ENCODE results near the gene DNAJB8.

The DNAJB8 gene

DNA sequence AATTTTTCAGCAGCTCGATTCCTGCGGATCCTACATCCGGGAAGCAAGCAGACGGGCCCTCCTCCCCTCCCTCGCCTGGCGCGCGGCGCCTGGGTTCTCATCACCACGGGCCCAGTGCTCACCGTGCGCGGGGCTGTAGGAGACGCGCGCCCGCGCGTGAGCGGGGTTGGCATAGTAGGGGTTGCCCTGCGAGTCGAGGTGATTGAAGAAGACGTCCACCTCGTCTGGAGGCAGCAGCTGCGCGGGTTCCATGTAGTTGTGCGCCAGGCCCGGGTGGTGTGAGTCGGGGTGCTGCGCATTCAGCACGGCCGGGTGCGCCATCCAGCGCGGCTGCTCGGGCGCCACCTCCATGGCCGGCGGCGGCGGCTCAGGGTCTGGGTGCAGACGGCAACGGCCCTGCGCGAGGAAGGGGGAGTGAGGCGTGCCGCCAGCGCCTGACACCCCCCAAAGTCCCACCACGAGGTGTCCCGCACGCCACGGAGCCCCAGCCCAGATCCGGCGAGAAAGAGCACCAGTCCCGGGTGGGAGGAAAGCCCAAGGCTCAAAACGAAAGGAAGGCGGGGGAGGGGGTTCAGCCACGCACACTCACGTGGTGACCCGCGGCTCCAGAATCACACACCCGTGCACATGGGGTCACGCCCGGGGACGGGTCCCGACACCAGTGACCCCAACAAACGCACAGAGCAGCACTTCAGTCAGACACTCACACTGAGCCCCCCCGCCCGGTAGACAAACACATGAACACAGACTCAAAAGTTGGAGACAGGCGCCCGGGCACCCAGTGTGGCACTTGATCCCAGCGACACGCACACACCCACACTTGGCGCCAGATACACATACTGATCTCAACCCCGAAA, 20.2 kb upstream of the DNAJB8 start:
- DNase-seq, result peak in 1 of 42 donors; percentile 14
- intact Hi-C loops (cut with DNase I), result no loop called here

DNA sequence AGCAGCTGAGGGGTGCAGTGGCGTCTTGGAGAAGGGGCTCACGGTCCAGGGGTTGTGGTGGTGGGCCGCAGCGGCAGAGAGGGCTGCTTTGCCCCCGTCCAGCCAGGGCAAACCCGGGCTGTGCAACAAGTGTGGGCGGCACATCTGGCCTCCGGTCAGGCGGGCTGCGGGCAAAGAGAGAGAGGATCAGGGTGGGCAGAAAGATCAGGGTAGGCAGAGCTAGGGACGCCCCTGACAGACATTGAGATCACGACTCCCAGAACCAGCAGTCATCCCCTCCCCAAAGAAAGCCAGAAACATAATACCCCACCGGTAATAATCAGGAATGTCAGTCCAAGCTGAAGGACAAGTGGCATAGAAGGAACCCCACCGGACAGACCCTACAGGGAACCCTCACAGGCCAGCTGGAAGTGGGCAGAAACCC, 19.5 kb upstream of the DNAJB8 start:
- intact Hi-C loops (cut with DNase I), result no loop called here
- no peak for DNase-seq

DNA sequence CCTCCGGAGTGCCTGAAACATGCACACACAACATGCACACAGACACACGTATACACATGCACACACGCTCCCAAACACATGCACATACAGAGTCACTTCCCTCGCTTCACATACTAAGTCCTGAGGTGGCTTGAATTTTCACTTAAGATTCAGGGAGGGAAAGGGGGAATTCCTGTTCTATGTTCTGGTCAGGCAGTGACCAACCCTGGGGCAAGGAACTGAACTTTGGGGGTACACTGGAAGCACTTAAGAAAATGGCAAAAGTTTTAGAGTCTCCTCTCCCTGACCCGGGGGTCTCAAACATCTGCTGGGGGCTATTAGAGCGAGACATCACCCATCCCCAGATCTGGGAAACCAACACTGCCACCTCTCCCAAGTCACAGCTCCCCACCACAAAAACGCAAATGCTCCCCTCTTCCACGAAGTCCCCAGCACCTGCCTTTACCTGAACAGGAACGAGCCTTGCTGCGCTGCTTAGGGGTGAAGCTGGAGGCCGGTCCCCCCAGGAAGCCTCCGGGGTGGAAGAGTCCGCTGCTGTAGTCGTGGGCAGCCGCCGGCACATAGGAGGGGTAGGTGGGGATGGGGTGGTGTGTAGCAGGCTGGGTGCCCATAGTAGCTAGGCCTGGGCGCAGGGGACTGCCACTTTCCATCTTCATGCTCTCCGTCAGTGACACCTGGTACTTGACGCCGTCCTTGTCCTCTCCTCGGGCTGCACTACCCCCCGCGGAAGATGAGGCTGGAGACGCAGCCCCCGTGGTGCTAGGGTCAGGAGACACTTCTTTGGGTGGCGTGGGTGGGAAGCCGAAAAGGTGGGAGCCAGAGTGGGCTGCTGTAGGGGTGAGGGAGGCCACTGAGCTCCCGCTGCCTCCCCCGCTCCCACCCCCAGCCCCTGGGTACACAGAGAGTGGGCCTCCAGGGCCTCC, 18.9 kb upstream of the DNAJB8 start:
- intact Hi-C loops (cut with DNase I), result no loop called here
- DNase-seq, result no peak

DNA sequence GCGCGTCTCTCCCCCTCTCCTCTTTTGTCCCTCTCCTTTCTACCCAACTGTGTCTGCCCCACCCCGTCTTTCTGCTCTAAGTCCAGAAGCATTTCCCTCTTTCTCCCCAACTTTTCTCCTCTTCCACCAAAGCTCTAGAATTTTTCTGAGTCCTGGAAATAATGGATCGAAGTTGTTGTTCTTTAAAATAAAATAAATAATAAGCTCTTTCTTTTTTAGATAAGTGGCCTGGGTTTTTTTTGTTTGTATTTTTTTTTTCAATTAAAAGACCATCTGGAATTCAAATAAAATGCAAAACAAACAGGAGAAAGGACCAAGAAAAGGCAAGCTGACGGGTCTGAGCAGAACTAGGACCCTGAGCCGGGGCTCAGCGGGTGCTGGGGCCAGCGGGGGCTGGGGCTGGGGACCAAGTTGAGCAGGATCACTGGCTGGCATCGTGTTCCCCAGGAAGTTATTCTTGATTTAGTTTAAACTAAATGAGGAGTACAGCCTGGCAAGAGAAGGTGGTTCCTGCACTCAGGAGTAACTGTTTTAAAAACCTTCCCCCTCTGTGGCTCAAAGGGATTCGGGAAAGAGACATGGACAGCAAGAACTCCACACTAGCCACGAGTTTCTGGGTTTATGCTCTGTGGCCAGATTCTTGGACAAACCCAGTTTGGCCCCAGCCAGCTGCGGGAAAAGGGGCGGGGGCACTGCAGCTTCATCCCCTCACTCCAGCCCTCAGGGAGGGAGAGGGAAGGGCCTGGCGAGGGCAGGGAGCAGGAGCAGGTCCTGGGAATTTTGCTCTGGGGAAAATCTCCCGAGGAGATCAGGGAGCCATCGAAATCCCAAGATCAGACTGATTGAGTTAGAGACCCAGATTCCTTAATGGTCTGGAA, 18.0 kb upstream of the DNAJB8 start:
- intact Hi-C loops (cut with DNase I), result no loop called here
- DNase-seq, result no peak

DNA sequence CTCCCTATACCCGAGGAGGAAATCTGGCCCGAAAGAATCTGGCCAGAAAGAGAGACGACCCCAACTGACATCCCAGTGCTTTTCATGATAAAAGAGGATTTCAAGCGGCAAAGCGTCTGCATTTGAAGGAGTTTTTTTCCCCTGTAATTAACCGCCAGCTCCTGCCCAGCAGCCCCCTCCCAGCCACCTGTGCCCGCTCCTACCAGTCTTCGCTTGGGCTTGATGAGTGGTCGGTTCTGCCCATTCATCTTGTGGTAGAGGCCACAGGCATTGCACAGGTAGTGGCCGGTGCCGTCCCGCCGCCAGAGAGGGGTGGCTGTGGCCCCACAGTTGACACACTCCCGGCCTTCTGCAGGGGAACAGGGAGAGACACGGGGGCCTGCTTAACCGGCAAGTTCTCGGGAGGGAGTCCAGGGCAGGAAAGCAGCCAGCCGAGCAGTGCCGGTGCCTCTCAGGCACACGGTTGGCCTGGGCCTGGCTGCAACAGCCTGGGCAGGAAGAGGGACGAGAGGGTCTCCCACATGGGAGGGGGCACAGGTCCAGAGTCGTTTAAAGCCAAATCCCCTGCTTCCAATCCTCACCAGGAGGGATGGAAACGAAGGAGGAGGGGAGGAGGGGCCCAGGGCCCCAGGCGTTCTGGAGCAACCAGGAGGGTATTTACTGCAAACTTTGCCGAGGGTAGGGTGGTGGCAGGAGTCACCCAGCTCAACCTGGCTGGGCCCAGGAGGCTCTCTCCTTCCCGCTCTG, 17.1 kb upstream of the DNAJB8 start:
- no peak for DNase-seq
- intact Hi-C loops (cut with DNase I), result no loop called here

DNA sequence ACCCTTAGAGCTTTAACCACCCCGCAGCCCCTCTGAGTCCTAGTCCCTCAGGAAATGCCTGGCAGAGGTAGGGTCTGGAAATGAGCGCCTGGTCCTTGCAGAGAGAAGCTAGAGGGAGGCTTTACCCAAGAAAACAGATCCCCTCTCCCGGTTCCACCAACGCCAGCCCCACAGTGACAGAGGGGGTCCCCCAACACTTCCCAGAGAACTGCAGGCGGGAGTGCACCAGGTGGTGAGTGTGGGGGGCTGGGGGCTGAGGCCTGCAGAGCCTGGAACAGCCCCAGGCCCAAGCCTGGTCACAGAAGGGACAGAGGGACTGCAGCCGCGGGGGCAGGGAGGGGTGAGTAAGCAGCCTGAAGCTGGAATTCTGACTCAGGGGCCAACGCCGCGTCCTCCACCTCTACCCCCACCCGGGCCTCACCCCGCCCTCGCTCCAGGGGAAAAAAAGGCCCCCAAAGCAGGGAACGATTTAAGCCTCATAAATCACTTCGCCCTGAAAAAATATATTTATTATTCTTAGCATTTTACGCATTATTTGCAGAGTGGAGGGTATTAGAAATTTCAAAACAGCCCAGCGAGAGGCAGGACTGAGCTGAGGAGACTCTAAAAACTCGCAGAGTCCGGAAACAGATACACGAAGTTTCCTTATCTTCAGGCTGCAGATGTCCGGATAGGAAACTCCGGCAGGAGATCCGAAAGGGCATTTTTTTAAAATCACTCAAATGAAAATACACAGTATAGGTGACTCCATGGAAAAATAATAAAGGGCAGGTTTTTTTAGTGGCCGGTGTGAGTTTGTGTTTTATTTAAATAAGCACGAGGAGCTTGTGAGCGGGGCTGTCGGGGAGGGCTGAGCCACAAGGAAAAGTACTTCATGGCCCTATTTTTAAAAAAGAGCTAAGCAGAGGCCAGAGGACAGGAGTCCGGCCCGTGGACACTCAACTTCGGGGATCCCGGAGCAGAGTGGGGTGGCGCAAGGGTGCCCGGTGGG, 16.3 kb upstream of the DNAJB8 start:
- intact Hi-C loops (cut with DNase I), result no loop called here
- no peak for DNase-seq

DNA sequence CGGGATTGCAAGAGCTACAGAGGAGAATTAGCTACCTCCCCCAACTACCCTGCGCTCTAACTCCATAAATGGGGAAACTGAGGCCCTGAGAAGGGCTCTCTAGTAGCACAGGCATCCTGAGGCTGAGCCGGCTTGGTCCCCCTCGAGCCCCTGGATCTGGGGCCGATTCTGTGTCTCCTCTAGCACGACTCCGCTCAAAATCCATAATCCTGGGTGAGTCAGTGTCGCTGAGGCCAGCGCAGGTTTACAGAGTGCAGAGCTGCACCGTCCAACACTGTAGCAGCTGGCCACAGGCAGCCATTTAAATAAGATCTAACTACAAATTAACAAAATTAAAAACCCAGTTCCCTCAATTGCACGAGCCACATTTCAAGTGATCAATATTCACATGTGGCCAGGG, 15.5 kb upstream of the DNAJB8 start:
- intact Hi-C loops (cut with DNase I), result no loop called here

DNA sequence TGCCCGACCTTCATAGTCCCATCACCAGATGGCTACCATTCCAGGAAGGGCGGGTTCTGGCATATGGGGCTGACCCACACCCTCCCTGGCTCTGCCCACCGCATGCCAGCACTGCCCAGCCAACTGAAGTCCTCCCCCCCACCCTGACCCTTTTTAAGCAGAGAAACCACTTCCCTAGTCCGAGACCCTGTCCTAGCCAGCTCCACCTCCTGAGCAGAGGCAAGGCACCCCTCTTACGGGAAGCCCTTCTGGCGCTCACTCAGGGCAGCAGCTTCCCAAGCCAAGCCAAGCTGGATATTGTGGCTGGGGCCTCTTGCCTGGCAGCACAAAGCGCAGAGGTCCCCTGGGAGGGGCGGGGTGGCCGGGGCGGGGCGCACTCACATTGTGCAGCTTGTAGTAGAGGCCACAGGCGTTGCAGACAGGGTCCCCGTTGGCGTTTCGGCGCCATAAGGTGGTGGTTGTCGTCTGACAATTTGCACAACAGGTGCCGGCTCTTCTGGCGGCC, 14.8 kb upstream of the DNAJB8 start:
- DNase-seq, result no peak

More for the DNA sequence above, 15.5 kb upstream of the DNAJB8 start:
- no peak for DNase-seq

DNA sequence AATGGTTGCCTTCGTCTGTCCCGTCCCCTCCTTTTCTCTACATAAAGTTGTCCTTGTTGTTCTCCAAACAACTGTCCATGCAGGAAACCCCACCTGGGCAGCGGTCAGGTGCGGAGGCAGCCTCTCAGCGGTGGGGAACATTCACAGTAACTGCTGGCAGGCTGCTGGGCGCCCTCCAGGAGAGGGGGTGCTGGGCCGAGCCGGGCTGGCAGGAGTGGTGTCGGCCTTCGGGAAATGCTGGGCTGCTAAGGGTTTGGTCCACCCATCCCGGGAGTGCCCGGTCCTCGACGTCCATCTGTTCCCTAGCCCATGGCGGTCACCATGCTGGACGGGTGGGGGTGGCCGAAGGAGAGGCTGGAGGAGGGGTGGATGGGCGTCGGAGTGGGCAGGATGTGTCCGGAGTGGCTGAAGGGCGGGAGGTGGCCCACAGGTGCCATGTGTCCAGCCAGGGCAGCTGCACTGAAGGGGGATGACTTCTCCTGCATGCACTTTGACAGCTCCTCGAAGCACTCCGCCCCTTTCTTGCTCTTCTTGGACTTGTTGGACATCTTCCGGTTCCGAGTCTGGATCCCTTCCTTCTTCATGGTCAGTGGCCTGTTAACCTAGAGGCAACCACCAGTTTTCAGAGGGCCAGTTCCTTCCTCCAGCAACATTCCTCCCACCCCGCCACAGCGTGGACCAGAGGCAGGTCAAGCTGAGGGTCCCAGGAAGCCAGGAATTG, 14.2 kb upstream of the DNAJB8 start:
- no peak for DNase-seq
- intact Hi-C loops (cut with DNase I), result no loop called here

More for the DNA sequence above, 14.8 kb upstream of the DNAJB8 start:
- intact Hi-C loops (cut with DNase I), result no loop called here

DNA sequence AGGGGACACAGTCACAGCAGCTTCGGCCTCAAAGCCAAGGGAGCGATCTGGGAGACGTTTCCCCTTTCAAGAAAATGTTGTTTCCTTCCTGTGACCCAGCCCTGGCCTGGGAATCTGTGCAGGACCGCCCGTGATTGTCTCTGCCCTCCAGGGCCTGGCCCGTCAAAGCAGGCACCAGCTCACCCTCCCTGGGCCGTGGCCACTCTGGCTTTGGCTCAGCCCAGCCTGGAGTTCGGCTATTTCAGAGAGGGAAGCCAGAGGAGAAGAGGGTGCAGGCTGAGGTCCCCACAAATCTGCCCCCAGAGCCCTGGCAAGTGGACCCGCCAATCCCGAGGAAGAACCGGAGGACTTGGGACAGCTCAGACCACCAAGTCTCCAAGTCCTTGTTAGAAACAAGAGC, 13.6 kb upstream of the DNAJB8 start:
- intact Hi-C loops (cut with DNase I), result no loop called here

DNA sequence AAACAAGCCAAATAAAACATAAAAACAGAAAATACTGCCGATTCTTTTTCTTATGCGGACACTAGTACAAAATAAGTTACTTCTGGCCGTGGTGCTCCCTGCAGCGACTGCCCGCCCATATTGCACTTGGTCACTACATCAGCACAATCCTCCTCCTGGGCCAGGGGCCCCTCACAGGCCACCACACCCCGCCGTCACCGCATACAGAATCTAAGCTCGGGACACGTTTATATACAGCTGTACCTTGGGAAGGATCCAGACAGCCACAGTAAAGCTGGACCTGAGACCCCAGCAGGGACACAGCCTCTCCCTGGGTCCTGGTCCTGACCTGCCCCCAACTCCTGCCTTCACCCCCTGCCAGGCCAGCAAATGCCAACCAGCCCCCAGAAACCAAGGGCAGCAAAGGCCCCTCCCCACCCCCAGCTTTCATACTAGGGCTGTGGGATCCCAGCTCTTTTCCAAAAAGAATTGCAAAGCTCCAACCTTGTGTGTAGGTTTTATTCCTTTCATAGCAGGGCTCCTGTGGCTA, 12.9 kb upstream of the DNAJB8 start:
- DNase-seq, result no peak
- intact Hi-C loops (cut with DNase I), result no loop called here

More for the DNA sequence above, 13.6 kb upstream of the DNAJB8 start:
- DNase-seq, result no peak

DNA sequence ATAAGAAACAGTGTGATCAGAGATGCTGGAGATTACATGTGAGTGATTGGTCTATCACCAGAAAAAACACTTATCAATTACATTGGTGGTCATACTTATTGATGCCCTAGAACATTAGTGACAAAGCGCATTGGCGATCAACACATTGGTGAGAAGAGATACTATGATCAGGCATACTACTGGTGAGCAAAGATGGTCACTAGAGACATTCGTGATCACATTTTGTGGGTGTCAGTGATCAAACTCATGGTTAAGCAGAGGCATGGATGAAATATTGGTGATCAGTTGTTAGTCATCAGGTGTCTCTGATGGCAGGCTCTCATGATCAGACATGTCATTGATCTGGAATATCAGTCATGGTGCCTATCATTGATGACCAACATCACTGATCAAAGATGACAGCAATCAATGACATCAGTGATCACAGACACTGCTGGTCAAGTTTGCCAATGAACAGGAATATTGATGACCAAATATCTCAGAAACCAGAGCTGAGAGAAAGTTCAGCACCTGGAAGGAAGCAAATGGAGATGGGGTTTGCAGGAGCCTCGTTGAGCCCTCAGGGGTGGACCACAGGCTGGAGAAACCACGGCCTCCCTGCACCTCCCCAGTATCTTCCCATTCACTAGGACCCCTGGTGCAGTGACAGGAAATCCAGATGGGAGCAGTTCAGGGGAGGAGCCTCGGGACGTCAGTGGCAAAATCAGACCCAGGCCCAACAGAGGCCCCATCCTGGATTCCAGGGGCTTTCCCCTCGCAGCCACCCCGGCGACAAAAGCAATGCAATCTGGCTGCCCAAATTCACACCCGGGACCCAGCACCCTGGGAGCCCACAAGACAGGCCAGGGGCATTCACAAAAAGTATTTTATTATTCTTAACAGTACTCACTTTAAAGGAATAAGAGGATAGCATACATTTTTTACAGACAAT, 12.2 kb upstream of the DNAJB8 start:
- intact Hi-C loops (cut with DNase I), result no loop called here
- DNase-seq, result no peak

DNA sequence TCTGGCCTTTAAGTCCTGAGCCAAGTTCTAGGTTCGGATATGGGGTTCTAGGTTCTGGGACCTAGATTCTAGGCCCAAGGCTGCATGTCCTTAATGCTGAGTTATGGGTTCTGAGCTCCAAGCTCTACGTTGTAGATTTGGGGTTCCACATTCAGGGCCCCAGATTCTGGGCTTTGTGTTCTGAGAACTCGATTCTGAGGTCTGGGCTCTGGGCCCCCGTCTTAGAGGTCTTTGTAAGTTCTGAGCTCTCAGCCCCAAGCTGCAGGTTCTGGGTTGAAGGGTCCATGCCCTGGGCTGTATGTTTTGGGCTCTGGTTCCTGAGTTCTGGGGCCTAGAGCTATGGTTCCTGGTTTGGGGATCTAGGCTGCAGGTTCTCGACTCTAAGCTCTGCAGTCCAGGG, 10.0 kb upstream of the DNAJB8 start:
- intact Hi-C loops (cut with DNase I), result no loop called here
- no peak for DNase-seq

DNA sequence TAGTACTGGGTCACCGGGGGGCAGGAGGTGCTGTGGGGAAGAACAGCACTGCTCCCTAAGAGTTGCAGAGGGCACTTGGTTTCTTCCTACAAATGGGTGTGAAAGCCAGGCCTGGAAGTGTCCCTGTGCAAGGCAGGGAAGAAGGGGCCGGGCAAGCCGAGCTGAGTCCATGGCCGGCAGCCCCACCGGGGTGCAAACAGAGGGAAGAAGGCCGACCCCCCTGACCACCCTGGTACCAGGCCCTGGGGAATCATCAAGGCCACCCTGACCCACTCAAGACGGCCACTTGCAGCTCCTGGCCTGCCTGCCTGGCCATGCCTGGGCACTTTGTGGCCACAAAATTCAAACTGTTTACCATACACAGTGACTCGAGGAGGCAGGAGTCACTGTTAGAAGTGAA, 8.7 kb upstream of the DNAJB8 start:
- intact Hi-C loops (cut with DNase I), result no loop called here
- DNase-seq, result no peak

DNA sequence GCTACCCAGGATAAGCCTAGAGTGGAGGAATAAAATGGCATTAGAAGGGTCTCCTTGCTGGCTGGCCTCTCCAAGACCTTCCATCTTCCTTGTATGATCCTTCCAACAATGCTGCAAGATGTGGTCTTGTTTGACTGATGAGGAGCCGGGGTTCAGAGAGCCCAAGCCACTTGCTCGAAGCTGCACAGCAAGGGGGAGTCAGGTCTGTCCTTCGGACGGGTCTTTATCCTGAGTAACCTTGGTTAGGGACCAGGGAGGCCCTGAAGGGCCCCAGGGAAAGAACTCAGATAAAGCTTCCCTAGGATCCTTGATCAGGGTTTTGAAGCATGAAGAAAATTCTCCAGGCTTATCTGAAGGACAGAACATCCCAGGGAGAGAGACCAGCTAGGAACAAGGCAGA, 7.0 kb upstream of the DNAJB8 start:
- intact Hi-C loops (cut with DNase I), result no loop called here
- DNase-seq, result no peak
